ENCODE measurements around the gene CD109. TPM values are rescaled to one million over a fixed set of nuclear protein-coding genes. Genes with fewer than 3 reads are reported as not detected.
A peak's percentile ranks its signal among the peaks of the same experiment; 100 is the strongest.

CD109 gene
- total RNA-seq (ENCODE audit: unreplicated experiment), result 60.2 TPM
- long read RNA-seq, full-length matches to known transcripts, result 1 of 6 reads
- long read RNA-seq, partial matches to known transcripts, result 4 of 6 reads
- long read RNA-seq, other reads (novel, unspliced or antisense), result 1 of 6 reads

DNA sequence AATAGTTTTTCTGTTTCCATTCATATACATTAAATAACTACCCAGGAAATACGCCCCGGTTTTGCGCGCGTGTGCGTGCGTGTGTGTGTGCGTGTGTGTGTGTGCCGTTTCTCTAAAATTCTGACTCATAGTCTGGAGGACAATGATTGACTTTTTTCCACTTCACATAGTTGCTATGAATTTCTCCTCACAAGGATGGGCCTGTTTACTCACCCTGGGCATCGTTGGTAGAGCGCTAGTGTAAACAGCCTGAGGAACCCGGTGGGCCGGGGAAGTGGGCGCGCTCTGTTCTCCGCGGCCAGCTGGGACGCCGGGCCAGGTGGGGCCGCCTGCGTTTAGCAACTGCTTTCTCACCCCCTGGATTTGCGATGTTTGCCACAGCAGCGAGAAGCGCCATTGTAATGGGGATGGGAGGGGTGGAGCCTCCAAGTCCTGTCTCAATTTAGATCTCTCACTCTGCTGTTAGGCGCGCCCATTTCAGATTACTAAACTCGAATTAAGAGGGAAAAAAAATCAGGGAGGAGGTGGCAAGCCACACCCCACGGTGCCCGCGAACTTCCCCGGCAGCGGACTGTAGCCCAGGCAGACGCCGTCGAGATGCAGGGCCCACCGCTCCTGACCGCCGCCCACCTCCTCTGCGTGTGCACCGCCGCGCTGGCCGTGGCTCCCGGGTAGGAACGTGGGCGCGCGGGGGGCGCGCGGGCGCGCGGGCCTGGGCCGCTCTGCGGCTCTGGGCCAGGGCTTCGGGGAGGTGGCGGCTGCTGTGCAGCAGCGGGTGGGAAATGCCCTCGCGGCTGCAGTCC lies at the start of gene CD109:
Gene CD109, plus strand, starts transcription at position 585 of the 803 bp plus-strand sequence. Its CDS starts 13 bp downstream, at position 598.
- H3K4me1 Mint-ChIP-seq (ENCODE audit: unreplicated experiment), result peaks cover 52% of the 10 kb centered on the region
- TF ChIP-seq, protein P1, sequence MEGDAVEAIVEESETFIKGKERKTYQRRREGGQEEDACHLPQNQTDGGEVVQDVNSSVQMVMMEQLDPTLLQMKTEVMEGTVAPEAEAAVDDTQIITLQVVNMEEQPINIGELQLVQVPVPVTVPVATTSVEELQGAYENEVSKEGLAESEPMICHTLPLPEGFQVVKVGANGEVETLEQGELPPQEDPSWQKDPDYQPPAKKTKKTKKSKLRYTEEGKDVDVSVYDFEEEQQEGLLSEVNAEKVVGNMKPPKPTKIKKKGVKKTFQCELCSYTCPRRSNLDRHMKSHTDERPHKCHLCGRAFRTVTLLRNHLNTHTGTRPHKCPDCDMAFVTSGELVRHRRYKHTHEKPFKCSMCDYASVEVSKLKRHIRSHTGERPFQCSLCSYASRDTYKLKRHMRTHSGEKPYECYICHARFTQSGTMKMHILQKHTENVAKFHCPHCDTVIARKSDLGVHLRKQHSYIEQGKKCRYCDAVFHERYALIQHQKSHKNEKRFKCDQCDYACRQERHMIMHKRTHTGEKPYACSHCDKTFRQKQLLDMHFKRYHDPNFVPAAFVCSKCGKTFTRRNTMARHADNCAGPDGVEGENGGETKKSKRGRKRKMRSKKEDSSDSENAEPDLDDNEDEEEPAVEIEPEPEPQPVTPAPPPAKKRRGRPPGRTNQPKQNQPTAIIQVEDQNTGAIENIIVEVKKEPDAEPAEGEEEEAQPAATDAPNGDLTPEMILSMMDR (IDR thresholded peaks at IDR 0.05; ENCODE audit: unreplicated experiment), result no peak
- H3K9me3 Mint-ChIP-seq (ENCODE audit: unreplicated experiment), result no peaks in the 10 kb centered on the region
- H3K27ac Mint-ChIP-seq (ENCODE audit: unreplicated experiment), result peak within 1 kb of the TSS; percentile 96
- H3K4me3 Mint-ChIP-seq (ENCODE audit: unreplicated experiment), result peak within 1 kb of the TSS; percentile 91
- DNase-seq (ENCODE audit: low spot score), result peak; percentile 58
- H3K36me3 Mint-ChIP-seq (ENCODE audit: low read depth, unreplicated experiment), result peaks cover 22% of the 10 kb centered on the region
- peaks cover 9% of the 10 kb centered on the region for H3K27me3 Mint-ChIP-seq (ENCODE audit: unreplicated experiment)

DNA sequence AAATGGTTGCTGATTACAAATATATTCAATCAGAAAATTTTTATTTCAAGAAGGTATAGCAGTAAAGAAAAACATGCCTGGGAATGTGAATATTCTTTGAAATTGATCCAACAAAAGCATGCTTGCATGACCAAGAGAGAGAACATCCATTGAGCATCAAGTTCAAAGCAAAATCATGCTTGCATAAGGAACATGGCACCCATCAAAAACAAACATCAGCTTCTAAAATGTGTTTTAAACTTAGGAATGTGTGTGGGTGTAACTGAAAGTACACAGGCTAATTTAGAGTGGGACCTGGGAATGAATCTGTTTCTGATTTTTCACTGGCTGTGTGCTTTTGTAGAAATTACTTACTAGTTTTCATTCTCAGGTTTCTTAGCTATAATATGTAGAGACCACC lies 47.8 kb upstream of the CD109 start:
- Mint-ChIP-seq H3K4me1 (ENCODE audit: unreplicated experiment) (peaks cover 6% of the 10 kb centered on the region), H3K9me3 (ENCODE audit: unreplicated experiment) (no peaks in the 10 kb centered on the region), H3K27ac (ENCODE audit: unreplicated experiment) (no peak overlapping the region), H3K36me3 (ENCODE audit: low read depth, unreplicated experiment) (peaks cover 9% of the 10 kb centered on the region), H3K27me3 (ENCODE audit: unreplicated experiment) (peaks cover 4% of the 10 kb centered on the region), H3K4me3 (ENCODE audit: unreplicated experiment) (no peak overlapping the region)
- DNase-seq (ENCODE audit: low spot score), result no peak
- TF ChIP-seq, protein P1 (IDR thresholded peaks at IDR 0.05; ENCODE audit: unreplicated experiment), result no peak

DNA sequence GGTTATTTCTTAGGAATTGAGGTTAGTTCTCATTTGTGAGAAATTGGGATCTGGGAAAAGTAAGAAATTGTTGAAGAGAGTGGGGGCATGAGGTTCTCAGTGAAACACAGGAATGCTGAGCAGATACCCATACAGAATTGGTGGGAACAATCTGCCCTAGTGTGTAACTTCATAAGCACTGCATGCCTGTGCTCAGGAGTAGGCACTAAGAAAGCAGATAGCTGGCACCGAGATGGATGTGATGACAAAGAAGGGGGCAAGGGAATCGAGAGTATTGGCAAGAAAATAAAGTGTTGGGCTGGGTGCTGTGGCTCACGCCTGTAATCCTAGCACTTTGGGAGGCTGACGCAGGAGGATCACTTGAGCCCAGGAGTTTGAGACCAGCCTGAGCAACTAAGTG lies 46.2 kb upstream of the CD109 start:
- no peak overlapping the region for H3K27ac Mint-ChIP-seq (ENCODE audit: unreplicated experiment)

DNA sequence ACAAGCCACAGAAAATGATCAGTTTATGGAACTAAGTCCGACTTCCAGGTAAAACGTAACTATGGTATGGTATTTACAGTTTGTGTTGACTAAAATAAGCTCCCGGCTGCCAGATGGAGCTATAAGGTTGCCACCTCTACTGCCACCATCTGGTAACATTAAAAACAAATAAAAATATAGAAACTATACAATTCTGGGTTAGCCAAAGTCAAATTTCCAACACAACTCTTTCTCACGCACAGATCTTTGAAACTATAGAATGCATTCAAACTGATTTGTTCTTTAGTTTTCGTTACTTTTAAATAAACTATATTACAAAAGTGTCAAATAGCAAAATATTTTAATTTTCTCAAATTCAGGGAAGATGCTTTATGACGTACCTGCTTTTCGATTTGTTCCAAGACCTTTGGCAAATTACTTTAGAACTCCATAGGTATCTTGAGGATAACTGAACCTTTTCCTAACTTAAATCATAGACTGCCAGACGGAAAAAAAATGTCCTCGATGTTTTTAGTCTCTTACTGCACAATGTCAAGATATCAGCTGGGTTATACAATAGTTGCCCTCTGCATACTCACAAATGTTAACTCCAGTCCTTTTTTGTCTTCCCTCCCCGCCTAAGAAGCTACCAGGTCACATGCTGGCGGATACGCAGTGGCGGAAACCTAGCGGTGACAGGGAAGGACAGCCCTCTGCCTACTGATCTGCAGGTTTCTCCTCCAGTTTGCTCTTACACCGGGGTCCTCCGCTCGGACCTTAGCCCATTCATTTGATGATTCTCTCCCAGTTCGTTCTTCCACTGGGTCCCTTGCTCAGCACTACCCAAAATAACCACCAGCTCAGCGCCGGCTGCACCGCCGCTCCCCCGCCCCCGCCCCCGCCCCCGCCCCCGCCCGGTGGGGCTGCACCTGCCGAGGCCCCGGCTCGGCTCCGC lies 43.1 kb upstream of the CD109 start:
- Mint-ChIP-seq H3K4me1 (ENCODE audit: unreplicated experiment) (peaks cover 7% of the 10 kb centered on the region), H3K27me3 (ENCODE audit: unreplicated experiment) (peaks cover 6% of the 10 kb centered on the region), H3K27ac (ENCODE audit: unreplicated experiment) (peak overlapping the region; percentile 62), H3K36me3 (ENCODE audit: low read depth, unreplicated experiment) (peaks cover 9% of the 10 kb centered on the region), H3K4me3 (ENCODE audit: unreplicated experiment) (peak overlapping the region; percentile 98), H3K9me3 (ENCODE audit: unreplicated experiment) (no peaks in the 10 kb centered on the region)
- TF ChIP-seq, protein P1 (IDR thresholded peaks at IDR 0.05; ENCODE audit: unreplicated experiment), result no peak
- DNase-seq (ENCODE audit: low spot score), result peak; percentile 49

More for the DNA sequence above, 46.2 kb upstream of the CD109 start:
- peaks cover 8% of the 10 kb centered on the region for H3K4me1 Mint-ChIP-seq (ENCODE audit: unreplicated experiment)
- H3K4me3 Mint-ChIP-seq (ENCODE audit: unreplicated experiment), result peak overlapping the region; percentile 5
- TF ChIP-seq, protein P1 (IDR thresholded peaks at IDR 0.05; ENCODE audit: unreplicated experiment), result no peak
- no peaks in the 10 kb centered on the region for H3K9me3 Mint-ChIP-seq (ENCODE audit: unreplicated experiment)
- peaks cover 9% of the 10 kb centered on the region for H3K36me3 Mint-ChIP-seq (ENCODE audit: low read depth, unreplicated experiment)
- H3K27me3 Mint-ChIP-seq (ENCODE audit: unreplicated experiment), result peaks cover 6% of the 10 kb centered on the region
- DNase-seq (ENCODE audit: low spot score), result no peak
